IgD-negative memory B cell (primary cell): ENCODE data around the gene MAPRE3. TPM values are rescaled to one million over a fixed set of nuclear protein-coding genes. Genes with fewer than 3 reads are reported as not detected.

Source experiments
- H3K27ac Mint-ChIP-seq, 3 donors: one replicate each; pipeline ENCODE4 v1.8.0; 2020 to 2022; ENCODE audit warnings: mild to moderate bottlenecking in 3 of 3, mixed read lengths in 3 of 3, moderate library complexity in 1 of 3
- H3K27me3 Mint-ChIP-seq: one replicate; pipeline ENCODE4 v1.8.0; 2021; ENCODE audit warnings: mixed read lengths
- H3K36me3 Mint-ChIP-seq: one replicate; pipeline ENCODE4 v1.8.0; 2020; ENCODE audit warnings: mild to moderate bottlenecking, mixed read lengths
- H3K4me1 Mint-ChIP-seq, 3 donors: one replicate each; pipeline ENCODE4 v1.8.0; 2020 to 2022; ENCODE audit warnings: mixed read lengths in 3 of 3, mild to moderate bottlenecking in 1 of 3
- H3K4me3 Mint-ChIP-seq, 4 donors: one replicate each; pipeline ENCODE4 v1.8.0; 2020 to 2022; ENCODE audit warnings: mild to moderate bottlenecking in 4 of 4, mixed read lengths in 4 of 4, moderate library complexity in 3 of 4
- H3K9me3 Mint-ChIP-seq, 3 donors: one replicate each; pipeline ENCODE4 v1.8.0; 2020 to 2021; ENCODE audit warnings: mixed read lengths in 3 of 3, mild to moderate bottlenecking in 1 of 3
- polyA plus RNA-seq: library from polyadenylated mRNA; unstranded; fragments of 300-500 nt; fragmentation: Illumina TruSeq; gene quantifications from one replicate; pipeline ENCODE4 v1.2.3, GENCODE V29; 2021

MAPRE3 gene
- polyA plus RNA-seq, 1 donor from 2014 or later = 2.4 TPM

DNA sequence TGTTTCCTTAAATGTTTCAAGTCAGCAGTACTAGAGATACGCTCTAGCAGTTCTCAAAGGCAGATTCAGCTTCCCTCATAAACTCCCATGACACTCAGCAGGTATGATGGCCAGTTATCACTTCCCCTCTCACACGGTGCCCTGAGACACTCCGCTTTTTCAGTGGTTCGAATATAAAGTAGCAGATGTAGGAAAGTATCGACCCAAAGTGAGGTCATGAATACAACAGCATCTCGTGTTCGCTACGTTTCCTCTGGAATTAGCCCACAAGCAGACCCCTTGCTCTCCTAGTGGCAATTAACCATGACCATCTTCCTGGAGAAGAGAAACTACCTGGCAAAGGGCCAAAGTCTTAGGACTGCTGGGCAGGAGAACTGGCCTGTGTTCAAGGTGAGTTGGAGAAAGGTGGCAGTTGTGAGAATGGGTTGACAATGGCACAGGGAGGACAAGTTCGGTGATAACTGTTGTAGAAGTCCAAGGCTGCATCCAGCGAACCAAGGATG, 71.8 kb downstream of the MAPRE3 start:
- Mint-ChIP-seq H3K27me3 (no peaks in the 10 kb centered on the region), H3K36me3 (peaks cover 5% of the 10 kb centered on the region), H3K4me1 (peaks cover 14 to 23% (median 17%) of the 10 kb centered on the region in 3 donors), H3K9me3 (no peaks in the 10 kb centered on the region), H3K27ac (peak overlapping the region; percentile 69 to 97 (median 96)), H3K4me3 (peak overlapping the region; percentile 42 to 85 (median 68))

DNA sequence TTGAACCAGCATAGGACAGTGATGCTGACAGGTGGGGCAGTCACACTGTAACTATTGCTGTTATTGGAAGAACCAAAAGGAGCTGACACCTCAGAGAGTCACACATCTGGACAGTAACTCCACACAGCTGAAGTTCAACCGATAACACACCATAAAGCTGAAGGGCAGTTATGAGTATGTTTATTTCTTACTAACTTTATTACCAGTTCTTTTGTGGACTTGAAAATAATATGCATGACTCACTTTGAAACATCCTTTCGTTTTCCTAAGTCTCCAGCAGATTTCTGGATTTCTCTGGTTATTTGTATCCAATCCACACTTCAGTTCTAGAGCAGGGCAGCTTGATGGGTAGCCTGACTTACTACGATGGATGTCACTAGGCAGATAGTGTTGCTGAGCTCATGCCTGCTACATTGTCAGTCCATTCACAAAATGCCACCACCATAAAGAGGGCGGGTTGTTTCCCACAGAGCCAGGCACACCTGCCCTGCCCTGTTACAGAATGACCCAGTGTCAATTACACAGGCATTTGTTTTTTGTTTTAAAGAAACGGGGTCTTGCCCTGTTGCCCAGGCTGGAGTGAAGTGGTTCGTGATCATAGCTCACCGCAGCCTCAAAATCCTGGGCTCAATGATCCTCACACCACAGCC, 72.7 kb downstream of the MAPRE3 start:
- Mint-ChIP-seq H3K4me3 (peak overlapping the region in 2 of 4 donors; percentile 12 to 42), H3K4me1 (peaks cover 14 to 24% (median 17%) of the 10 kb centered on the region in 3 donors), H3K27ac (peak overlapping the region; percentile 69 to 97 (median 96)), H3K9me3 (no peaks in the 10 kb centered on the region), H3K36me3 (peaks cover 5% of the 10 kb centered on the region), H3K27me3 (no peaks in the 10 kb centered on the region)

DNA sequence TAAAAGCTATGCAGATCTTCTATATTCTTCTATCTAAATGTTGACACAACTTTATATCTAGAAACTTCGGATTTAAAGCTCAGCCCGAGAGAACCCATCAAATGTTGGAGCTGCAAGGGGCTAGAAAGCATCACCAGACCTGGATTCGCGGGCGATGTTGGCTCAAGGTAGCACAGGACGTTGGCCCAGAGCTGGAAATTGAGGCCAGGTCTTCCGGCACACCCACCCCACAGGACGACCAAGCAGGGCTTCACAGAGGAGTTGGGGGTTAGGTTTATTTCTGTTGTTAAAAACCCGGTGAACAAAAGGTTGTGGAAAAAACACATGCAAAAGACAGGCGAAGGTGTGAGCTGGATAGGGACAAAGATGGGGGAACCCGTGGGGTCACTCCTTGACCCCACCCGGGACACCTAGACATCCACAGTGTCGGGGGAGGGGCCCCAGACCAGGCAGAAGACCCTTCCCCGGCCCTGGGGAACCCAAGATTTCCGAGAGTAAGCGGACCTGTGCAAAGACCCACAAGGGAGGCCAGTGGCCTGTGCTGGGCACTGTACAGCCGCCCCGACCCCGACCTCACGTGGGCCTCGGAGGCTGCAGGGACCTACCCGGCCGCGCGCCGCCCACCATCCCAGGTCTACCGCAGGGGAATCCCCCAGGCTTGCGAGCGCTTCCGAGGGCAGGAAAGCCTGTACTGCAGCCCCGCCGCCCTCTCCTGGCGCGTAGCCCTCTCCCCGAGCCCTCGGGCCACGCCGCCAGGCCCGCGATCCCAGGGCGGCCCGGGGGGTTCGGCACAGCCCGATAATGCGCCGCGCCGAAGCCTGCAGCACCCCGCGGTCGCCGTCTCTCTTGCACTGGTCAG, 79.2 kb downstream of the MAPRE3 start:
- H3K27ac Mint-ChIP-seq = peak overlapping the region; percentile 100
- peaks cover 0 to 7% (median 0%) of the 10 kb centered on the region in 3 donors for H3K9me3 Mint-ChIP-seq
- peaks cover 2% of the 10 kb centered on the region for H3K36me3 Mint-ChIP-seq
- peaks cover 12 to 15% (median 15%) of the 10 kb centered on the region in 3 donors for H3K4me1 Mint-ChIP-seq
- H3K27me3 Mint-ChIP-seq = peaks cover 6% of the 10 kb centered on the region
- H3K4me3 Mint-ChIP-seq = peak overlapping the region; percentile 94 to 100 (median 97)

DNA sequence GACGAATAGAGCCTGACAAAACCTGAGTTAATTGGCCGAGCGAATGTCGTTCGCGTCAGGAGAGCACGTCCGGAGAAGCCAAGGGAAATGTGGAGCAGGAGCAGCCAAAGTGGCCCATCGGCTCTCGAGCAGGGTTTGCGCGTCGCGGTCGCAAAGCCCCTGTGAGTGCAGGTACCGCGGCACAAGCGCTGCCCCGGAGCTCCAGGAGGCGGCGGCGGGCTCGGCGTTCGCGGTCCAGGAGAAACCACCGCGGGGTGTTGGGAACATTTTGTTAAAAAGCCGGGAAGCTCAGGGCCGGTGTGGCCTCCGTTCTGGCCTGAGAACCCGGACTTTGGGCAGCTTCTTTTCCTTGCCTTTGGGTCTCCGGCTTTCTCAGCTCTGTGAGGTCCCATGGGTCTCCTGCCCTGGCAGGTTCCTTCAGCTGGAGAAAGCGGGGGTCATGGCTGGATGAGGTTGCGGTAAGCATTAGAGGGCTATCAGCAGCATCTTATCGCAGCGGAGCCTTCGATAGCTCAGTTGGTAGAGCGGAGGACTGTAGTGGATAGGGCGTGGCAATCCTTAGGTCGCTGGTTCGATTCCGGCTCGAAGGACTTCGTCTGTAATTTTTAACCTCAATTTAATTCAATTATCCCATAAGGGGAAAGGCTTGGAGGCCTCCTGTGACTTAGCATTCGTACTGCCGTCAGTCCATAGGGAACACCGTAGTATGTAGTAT, 80.0 kb downstream of the MAPRE3 start:
- Mint-ChIP-seq H3K27ac (peak overlapping the region; percentile 100), H3K9me3 (peaks cover 0 to 7% (median 0%) of the 10 kb centered on the region in 3 donors), H3K27me3 (peaks cover 6% of the 10 kb centered on the region), H3K36me3 (peaks cover 2% of the 10 kb centered on the region), H3K4me1 (peaks cover 12 to 15% (median 15%) of the 10 kb centered on the region in 3 donors), H3K4me3 (peak overlapping the region; percentile 94 to 100 (median 97))

DNA sequence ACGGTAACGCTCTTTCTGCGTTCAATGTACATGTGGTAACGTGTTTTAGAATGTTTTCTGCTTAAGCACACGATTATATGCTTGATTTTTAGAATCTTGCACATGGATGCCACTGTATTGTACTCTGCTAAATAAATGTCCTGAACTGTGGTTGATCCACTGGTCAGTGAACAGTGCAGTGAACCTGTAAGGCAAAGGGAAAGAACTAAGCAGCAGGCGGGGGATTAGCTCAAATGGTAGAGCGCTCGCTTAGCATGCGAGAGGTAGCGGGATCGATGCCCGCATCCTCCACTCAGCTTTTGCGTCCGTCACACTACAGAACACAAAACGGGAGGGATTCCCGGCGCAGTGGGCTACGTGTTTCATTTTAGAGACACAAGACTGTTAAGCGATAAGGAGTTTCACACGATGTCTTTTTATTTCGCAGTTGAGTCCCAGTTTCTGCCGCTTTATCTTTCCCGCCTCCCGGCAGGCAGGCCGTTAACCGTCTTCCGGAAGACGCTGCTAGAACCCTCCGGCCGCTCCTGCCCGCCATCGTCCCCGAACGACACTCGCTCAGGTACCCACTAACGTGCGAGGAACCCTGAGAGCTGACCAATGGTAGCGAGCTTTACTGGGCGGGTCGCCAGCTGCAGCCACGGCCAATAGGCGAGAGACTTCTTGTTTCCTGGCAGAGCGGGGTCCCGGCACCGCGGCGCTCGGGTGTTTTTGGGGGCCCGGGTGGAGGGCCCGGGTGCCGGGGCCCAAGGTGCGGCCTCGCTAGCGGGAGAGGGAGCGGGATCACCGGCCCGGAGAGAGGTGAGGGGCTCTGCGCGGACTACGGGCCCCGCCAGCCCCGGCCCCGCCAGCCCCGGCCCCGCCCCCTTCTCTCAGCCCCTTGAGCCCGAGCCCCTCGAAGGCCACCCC, 80.8 kb downstream of the MAPRE3 start, which contains the start of gene AGBL5:
AGBL5 (plus strand) TSS at position 673 of the 906 bp plus-strand sequence. CDS start 1,291 bp downstream, outside the sequence.
- Mint-ChIP-seq H3K4me3 (peak within 1 kb of the TSS; percentile 94 to 100 (median 97)), H3K9me3 (peaks cover 0 to 7% (median 0%) of the 10 kb centered on the region in 3 donors), H3K27me3 (peaks cover 6% of the 10 kb centered on the region)

DNA sequence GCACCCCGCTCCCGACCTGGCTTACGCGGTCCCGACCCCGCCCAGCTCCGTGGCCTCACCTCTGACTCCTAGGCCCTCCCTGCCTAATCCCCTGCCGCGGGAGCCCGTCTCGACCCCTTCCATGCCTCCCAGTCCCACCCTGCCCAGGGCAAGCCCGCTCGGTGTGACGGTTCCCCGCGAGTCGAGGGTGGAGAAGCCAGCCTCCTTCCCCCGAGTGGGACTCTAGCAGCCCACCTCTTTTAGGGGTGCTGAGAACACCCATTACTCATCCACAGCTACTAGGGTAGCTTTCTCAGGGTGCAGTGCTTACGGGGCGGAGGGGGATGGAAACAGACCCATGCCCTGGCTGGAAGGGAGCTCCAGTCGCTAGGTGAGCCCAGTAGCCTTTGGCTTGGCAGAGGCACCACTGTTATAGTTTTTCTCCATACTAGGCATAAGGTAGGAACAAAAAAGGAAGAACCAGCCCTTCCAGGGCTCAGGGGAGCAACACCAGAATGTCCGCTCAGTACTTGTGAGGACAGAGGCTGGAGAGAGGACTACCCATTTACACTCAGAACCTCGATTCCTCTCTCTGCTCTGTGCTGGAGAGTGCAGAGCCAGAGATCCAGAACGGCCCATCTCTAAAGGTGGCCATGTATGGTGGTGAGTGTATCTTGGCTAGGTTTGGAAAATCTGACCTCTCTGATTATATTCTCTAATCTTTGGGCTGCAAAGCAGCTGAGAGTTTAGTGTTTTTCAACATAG, 81.6 kb downstream of the MAPRE3 start:
- peaks cover 6% of the 10 kb centered on the region for H3K27me3 Mint-ChIP-seq
- peaks cover 12 to 15% (median 15%) of the 10 kb centered on the region in 3 donors for H3K4me1 Mint-ChIP-seq
- peak overlapping the region; percentile 94 to 100 (median 94) for H3K4me3 Mint-ChIP-seq
- peak overlapping the region; percentile 92 to 100 (median 100) for H3K27ac Mint-ChIP-seq
- H3K36me3 Mint-ChIP-seq = peaks cover 2% of the 10 kb centered on the region
- peaks cover 0 to 7% (median 0%) of the 10 kb centered on the region in 3 donors for H3K9me3 Mint-ChIP-seq

More for the DNA sequence above, 80.8 kb downstream of the MAPRE3 start, which contains the start of gene AGBL5:
- peaks cover 2% of the 10 kb centered on the region for H3K36me3 Mint-ChIP-seq
- peaks cover 12 to 15% (median 15%) of the 10 kb centered on the region in 3 donors for H3K4me1 Mint-ChIP-seq
- H3K27ac Mint-ChIP-seq = peak within 1 kb of the TSS; percentile 100

DNA sequence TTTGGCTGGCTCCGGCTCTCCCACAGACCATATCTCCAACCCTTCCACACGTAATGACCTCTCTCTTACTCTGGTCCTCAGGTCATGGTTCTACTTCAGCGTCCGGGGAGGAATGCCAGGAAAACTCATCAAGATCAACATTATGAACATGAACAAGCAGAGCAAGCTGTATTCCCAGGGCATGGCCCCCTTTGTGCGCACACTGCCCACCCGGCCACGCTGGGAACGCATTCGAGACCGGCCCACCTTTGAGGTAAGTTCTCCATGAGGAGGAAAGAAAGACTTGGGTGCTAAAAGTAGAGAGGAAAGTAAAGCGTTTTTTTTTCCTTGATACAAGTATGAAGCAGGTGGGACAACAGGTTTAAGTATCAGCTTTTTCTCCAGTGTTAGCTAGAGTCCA, 82.9 kb downstream of the MAPRE3 start:
- H3K27me3 Mint-ChIP-seq = peaks cover 6% of the 10 kb centered on the region
- peak overlapping the region; percentile 6 to 95 (median 64) for H3K4me3 Mint-ChIP-seq
- H3K4me1 Mint-ChIP-seq = peaks cover 12 to 13% (median 13%) of the 10 kb centered on the region in 3 donors
- peaks cover 0 to 7% (median 0%) of the 10 kb centered on the region in 3 donors for H3K9me3 Mint-ChIP-seq
- peak overlapping the region in 1 of 3 donors; percentile 100 for H3K27ac Mint-ChIP-seq
- H3K36me3 Mint-ChIP-seq = peaks cover 2% of the 10 kb centered on the region

DNA sequence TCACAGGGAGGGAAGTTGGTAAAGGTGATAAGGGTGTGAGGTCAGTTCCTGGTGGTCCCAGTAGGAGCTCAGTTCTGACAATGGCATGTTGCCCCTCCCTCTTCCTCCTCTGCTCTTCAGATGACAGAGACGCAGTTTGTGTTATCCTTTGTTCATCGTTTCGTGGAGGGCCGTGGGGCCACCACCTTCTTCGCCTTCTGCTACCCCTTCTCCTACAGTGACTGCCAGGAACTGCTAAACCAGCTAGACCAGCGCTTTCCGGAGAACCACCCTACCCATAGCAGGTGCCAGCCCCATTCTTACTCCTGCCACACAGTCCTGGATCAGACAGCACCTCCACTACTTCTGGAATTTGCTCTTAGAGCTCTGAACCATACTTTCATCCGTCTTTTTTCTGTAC, 83.3 kb downstream of the MAPRE3 start:
- peak overlapping the region in 3 of 4 donors; percentile 67 to 95 (median 75) for H3K4me3 Mint-ChIP-seq
- H3K36me3 Mint-ChIP-seq = peaks cover 2% of the 10 kb centered on the region
- H3K4me1 Mint-ChIP-seq = peaks cover 12 to 16% (median 13%) of the 10 kb centered on the region in 3 donors
- peak overlapping the region in 2 of 3 donors; percentile 3 to 100 for H3K27ac Mint-ChIP-seq
- H3K27me3 Mint-ChIP-seq = peaks cover 6% of the 10 kb centered on the region
- peaks cover 0 to 7% (median 0%) of the 10 kb centered on the region in 3 donors for H3K9me3 Mint-ChIP-seq

DNA sequence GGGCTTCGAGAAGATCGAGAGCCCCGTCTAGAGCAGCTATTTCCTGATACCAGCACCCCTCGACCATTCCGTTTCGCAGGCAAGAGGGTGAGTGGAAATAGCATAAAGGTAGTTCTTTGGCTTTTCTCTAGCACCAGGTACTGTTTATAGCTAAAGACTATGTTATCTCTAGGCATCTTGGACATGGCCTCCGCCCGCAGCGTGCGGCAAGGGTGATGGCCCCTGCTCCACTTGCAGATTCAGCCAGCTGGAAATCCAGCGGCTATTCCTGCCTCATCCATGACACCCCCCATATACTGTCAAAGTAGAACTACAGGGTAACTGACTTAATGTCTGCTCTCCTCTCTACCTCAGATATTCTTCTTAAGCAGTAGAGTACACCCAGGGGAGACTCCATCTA, 84.3 kb downstream of the MAPRE3 start:
- Mint-ChIP-seq H3K4me1 (peaks cover 10 to 12% (median 11%) of the 10 kb centered on the region in 3 donors), H3K9me3 (peaks cover 0 to 7% (median 0%) of the 10 kb centered on the region in 3 donors), H3K4me3 (peak overlapping the region in 3 of 4 donors; percentile 12 to 95 (median 38)), H3K27me3 (peaks cover 6% of the 10 kb centered on the region), H3K27ac (peak overlapping the region in 2 of 3 donors; percentile 3 to 100), H3K36me3 (peaks cover 2% of the 10 kb centered on the region)

DNA sequence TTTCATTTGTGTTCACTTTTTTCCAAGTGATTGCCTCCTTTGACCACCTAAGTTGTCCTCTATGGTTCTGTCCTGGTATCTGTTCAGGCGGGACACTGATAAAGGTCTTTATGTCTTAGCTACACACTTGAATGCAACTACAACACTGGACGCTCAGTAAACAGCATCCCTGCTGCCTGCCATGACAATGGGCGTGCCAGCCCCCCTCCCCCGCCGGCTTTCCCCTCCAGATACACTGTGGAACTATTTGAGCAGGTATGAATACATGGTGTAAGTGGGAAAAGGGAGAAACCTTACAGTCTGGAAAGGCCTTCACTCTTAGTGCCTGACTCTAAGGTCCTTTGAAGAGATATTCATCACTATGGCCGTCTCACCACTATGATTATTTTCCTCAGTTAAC, 86.7 kb downstream of the MAPRE3 start:
- Mint-ChIP-seq H3K9me3 (no peaks in the 10 kb centered on the region), H3K36me3 (no peaks in the 10 kb centered on the region), H3K27me3 (no peaks in the 10 kb centered on the region), H3K27ac (peak overlapping the region in 1 of 3 donors; percentile 59), H3K4me3 (peak overlapping the region in 1 of 4 donors; percentile 23), H3K4me1 (peaks cover 0 to 7% (median 3%) of the 10 kb centered on the region in 3 donors)

DNA sequence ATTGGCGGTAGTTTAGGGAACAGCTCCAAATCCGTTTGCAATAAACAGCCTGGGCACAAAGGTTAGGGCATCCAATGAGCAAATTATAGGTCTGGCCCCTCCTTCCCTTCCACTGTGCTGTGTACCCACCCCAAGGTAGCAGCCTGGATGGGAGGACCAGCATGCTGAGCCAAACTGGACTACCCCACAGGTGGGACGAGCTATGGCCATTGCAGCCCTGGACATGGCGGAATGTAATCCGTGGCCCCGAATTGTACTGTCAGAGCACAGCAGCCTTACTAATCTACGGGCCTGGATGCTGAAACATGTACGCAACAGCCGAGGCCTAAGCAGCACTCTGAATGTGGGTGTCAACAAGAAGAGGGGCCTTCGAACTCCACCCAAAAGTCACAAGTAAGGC, 87.8 kb downstream of the MAPRE3 start:
- Mint-ChIP-seq H3K4me3 (no peak overlapping the region), H3K9me3 (no peaks in the 10 kb centered on the region), H3K36me3 (no peaks in the 10 kb centered on the region), H3K27me3 (no peaks in the 10 kb centered on the region), H3K4me1 (peaks cover 3 to 6% (median 4%) of the 10 kb centered on the region in 3 donors), H3K27ac (no peak overlapping the region)

DNA sequence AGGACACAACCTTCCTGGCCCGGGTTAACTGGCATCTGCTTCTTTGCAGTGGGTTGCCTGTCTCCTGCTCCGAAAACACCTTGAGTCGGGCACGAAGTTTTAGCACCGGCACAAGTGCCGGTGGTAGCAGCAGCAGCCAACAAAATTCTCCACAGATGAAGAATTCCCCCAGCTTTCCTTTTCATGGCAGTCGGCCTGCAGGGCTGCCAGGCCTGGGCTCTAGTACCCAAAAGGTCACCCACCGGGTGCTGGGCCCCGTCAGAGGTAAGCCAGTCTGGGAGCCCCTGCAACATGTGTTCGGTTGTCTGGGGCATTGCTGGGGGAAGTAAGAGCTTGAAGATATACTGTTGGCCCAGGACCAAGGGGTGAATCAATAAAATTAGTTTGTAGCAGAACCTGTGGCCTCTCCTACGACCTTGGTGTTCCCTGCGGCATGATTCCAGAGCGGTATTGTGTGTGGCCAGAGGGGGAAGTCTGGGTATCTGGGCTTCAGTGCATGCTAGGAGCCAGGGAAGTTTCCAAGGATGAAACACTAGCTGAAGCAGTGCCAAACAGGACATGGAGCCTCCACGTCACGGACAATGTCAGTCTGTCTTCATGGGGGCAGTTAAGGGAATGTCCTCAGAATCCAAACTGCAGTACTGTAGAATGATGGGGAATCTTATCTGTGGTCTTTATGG, 88.8 kb downstream of the MAPRE3 start:
- Mint-ChIP-seq H3K4me1 (peaks cover 3 to 5% (median 4%) of the 10 kb centered on the region in 3 donors), H3K27me3 (no peaks in the 10 kb centered on the region), H3K36me3 (no peaks in the 10 kb centered on the region), H3K27ac (no peak overlapping the region), H3K4me3 (no peak overlapping the region), H3K9me3 (no peaks in the 10 kb centered on the region)
